H9 (cell line): ENCODE results near the gene BRD8. TPM values are rescaled to one million over a fixed set of nuclear protein-coding genes. Genes with fewer than 3 reads are reported as not detected.

Experiments used
- DNase-seq: peaks from one replicate; pipeline ENCODE4 v3.0.0-alpha.2; 2017
- H2AFZ ChIP-seq: one replicate; pipeline ENCODE4 v1.6.1; 2013; ENCODE audit warnings: mild to moderate bottlenecking, low read length, control low read depth, moderate library complexity
- H2AK5ac ChIP-seq: 2 replicates; pipeline ENCODE4 v1.6.1; 2013; ENCODE audit warnings: low read length, control low read depth, mixed read lengths; ENCODE audit not compliant: insufficient read length
- H2BK120ac ChIP-seq: one replicate; pipeline ENCODE4 v1.6.1; 2013; ENCODE audit warnings: low read depth, mild to moderate bottlenecking, low read length, control low read depth, inconsistent platforms; ENCODE audit not compliant: poor library complexity, severe bottlenecking
- H2BK12ac ChIP-seq: 2 replicates; pipeline ENCODE4 v1.6.1; 2013; ENCODE audit warnings: low read length, control low read depth, mixed read lengths, low read depth; ENCODE audit not compliant: insufficient read length
- H2BK15ac ChIP-seq: 2 replicates; pipeline ENCODE4 v1.6.1; 2013; ENCODE audit warnings: low read depth, low read length, control low read depth
- H2BK20ac ChIP-seq: one replicate; pipeline ENCODE4 v1.6.1; 2013; ENCODE audit warnings: low read depth, mild to moderate bottlenecking, low read length, control low read depth, inconsistent platforms; ENCODE audit not compliant: poor library complexity, severe bottlenecking
- H2BK5ac ChIP-seq: 2 replicates; pipeline ENCODE4 v1.6.1; 2013; ENCODE audit warnings: low read length, control low read depth, mixed read lengths; ENCODE audit not compliant: insufficient read length
- H3K14ac ChIP-seq: 2 replicates; pipeline ENCODE4 v1.6.1; 2013; ENCODE audit warnings: low read length, control low read depth; ENCODE audit not compliant: insufficient read depth
- H3K18ac ChIP-seq: 2 replicates; pipeline ENCODE4 v1.6.1; 2013; ENCODE audit warnings: low read depth, mild to moderate bottlenecking, mixed read lengths, low read length, control low read depth; ENCODE audit not compliant: insufficient read length
- H3K23ac ChIP-seq: 2 replicates; pipeline ENCODE4 v1.6.1; 2013; ENCODE audit warnings: low read length, control low read depth, mixed read lengths, low read depth; ENCODE audit not compliant: insufficient read length
- H3K23me2 ChIP-seq: 2 replicates; pipeline ENCODE4 v1.6.1; 2013; ENCODE audit warnings: low read depth, mild to moderate bottlenecking, mixed read lengths, low read length, control low read depth; ENCODE audit not compliant: insufficient read length, poor library complexity, severe bottlenecking
- H3K27ac ChIP-seq: 2 replicates; pipeline ENCODE4 v1.5.1; 2013; ENCODE audit warnings: low read length, control low read depth, mixed read lengths, low read depth; ENCODE audit not compliant: insufficient read length
- H3K27me3 ChIP-seq: 2 replicates; pipeline ENCODE4 v1.6.1; 2013; ENCODE audit warnings: low read length, control low read depth, inconsistent platforms; ENCODE audit not compliant: insufficient read depth
- H3K4ac ChIP-seq: 2 replicates; pipeline ENCODE4 v1.6.1; 2013; ENCODE audit warnings: low read depth, mild to moderate bottlenecking, control low read depth, inconsistent platforms, low read length, moderate library complexity
- H3K4me1 ChIP-seq: 2 replicates; pipeline ENCODE4 v1.6.1; 2013; ENCODE audit warnings: low read length, control low read depth, inconsistent platforms; ENCODE audit not compliant: insufficient read depth
- H3K4me2 ChIP-seq: 2 replicates; pipeline ENCODE4 v1.6.1; 2013; ENCODE audit warnings: low read length, control low read depth, mixed read lengths; ENCODE audit not compliant: insufficient read length, insufficient read depth
- H3K56ac ChIP-seq: 2 replicates; pipeline ENCODE4 v1.6.1; 2013; ENCODE audit warnings: low read depth, mild to moderate bottlenecking, mixed read lengths, low read length, control low read depth; ENCODE audit not compliant: insufficient read length
- H3K79me1 ChIP-seq: 2 replicates; pipeline ENCODE4 v1.6.1; 2013; ENCODE audit warnings: low read depth, mild to moderate bottlenecking, moderate library complexity, low read length, control low read depth, inconsistent platforms; ENCODE audit not compliant: insufficient read depth, poor library complexity, severe bottlenecking
- H3K79me2 ChIP-seq: 2 replicates; pipeline ENCODE4 v1.6.1; 2013; ENCODE audit warnings: low read length, control low read depth, inconsistent platforms; ENCODE audit not compliant: insufficient read depth
- H3K9ac ChIP-seq: 2 replicates; pipeline ENCODE4 v1.6.1; 2013; ENCODE audit warnings: low read length, control low read depth, mixed read lengths; ENCODE audit not compliant: insufficient read length; ENCODE audit errors: extremely low read depth
- H3K9me3 ChIP-seq: one replicate; pipeline ENCODE4 v1.6.1; 2013; ENCODE audit warnings: low read depth, low read length, inconsistent platforms; ENCODE audit not compliant: control insufficient read depth
- H3T11ph ChIP-seq: one replicate; pipeline ENCODE4 v1.6.1; 2013; ENCODE audit warnings: mild to moderate bottlenecking, low read length, control low read depth, inconsistent platforms
- H4K20me1 ChIP-seq: one replicate; pipeline ENCODE4 v1.6.1; 2013; ENCODE audit not compliant: control insufficient read depth, insufficient read length, insufficient read depth
- H4K5ac ChIP-seq: 2 replicates; pipeline ENCODE4 v1.6.1; 2013; ENCODE audit warnings: low read depth, mild to moderate bottlenecking, mixed read lengths, low read length, control low read depth; ENCODE audit not compliant: insufficient read length
- H4K8ac ChIP-seq: replicated peaks from 2 replicates; pipeline ENCODE4 v1.6.1; 2013; ENCODE audit warnings: low read length, control low read depth, mixed read lengths, low read depth; ENCODE audit not compliant: insufficient read length
- H4K91ac ChIP-seq: 2 replicates; pipeline ENCODE4 v1.6.1; 2013; ENCODE audit warnings: low read depth, mild to moderate bottlenecking, moderate library complexity, mixed read lengths, low read length, control low read depth; ENCODE audit not compliant: insufficient read length
- H3K27ac Mint-ChIP-seq, 3 experiments: 2 replicates in 2 of 3; 3 replicates in 1 of 3; pipeline ENCODE4 v1.8.0; 2020 to 2021; ENCODE audit warnings: mixed read lengths in 3 of 3, mild to moderate bottlenecking in 1 of 3, moderate library complexity in 1 of 3
- H3K27me3 Mint-ChIP-seq: 2 replicates; pipeline ENCODE4 v1.8.0; 2021; ENCODE audit warnings: low read depth, mild to moderate bottlenecking, moderate library complexity, mixed read lengths
- H3K36me3 Mint-ChIP-seq, 3 experiments: 2 replicates in 2 of 3; 3 replicates in 1 of 3; pipeline ENCODE4 v1.8.0; 2020 to 2021; ENCODE audit warnings: low read depth in 3 of 3, mixed read lengths in 3 of 3; ENCODE audit not compliant: insufficient read depth in 1 of 3
- H3K4me1 Mint-ChIP-seq, 2 experiments: 2 replicates each; pipeline ENCODE4 v1.8.0; 2020; ENCODE audit warnings: mixed read lengths in 2 of 2
- H3K4me3 Mint-ChIP-seq, 2 experiments: 2 replicates in 1 of 2; 3 replicates in 1 of 2; pipeline ENCODE4 v1.8.0; 2020 to 2021; ENCODE audit warnings: mild to moderate bottlenecking in 2 of 2, mixed read lengths in 2 of 2, moderate library complexity in 1 of 2
- H3K9me3 Mint-ChIP-seq, 2 experiments: 2 replicates in 1 of 2; 3 replicates in 1 of 2; pipeline ENCODE4 v1.8.0; 2020; ENCODE audit warnings: mild to moderate bottlenecking in 2 of 2, mixed read lengths in 2 of 2, moderate library complexity in 1 of 2
- CTCF ChIP-seq: fragments of 200-600 bp; sonication (generic); conservative IDR thresholded peaks from 3 replicates; pipeline ENCODE4 v1.8.0; 2021; ENCODE audit warnings: antibody characterized with exemption, mild to moderate bottlenecking
- WGBS: extraction: QIAGEN DNeasy Blood & Tissue Kit; methylation state at CpG from one replicate; pipeline ENCODE4 v1.1.7; 2013; ENCODE audit warnings: missing lambda C conversion rate, low lambda C conversion rate, mixed read lengths; ENCODE audit not compliant: insufficient read length; ENCODE audit errors: extremely low coverage; 5-methylcytosine and 5-hydroxymethylcytosine counted together
- total RNA-seq: library from RNA; stranded (reverse); gene quantifications from 2 replicates; pipeline ENCODE4 v1.2.1, GENCODE V29; 2021

BRD8 gene
- total RNA-seq, 1 experiment from 2014 or later: 67.9 TPM

- Histone ChIP-seq H3K4me2 (no peak overlapping the region), H3K18ac (no peak overlapping the region)
- peaks cover 51 to 94% (median 91%) of the 10 kb centered on the region in 3 experiments; a peak in 6 of 7 replicates for H3K36me3 Mint-ChIP-seq
These were observed 7.6 kb upstream of the BRD8 start for GRCh38 chr5:138186002-138186447.

More at GRCh38 chr5:138186002-138186447, 7.6 kb upstream of the BRD8 start:
- Histone ChIP-seq H4K20me1 (no peaks in the 10 kb centered on the region), H3K23me2 (no peaks in the 10 kb centered on the region), H2AFZ (no peak overlapping the region), H3K9ac (no peak overlapping the region), H3K14ac (no peak overlapping the region), H3K9me3 (no peaks in the 10 kb centered on the region), H4K8ac (no peak overlapping the region), H3K79me2 (no peaks in the 10 kb centered on the region), H4K5ac (no peak overlapping the region), H2BK20ac (no peak overlapping the region), H3K23ac (no peak overlapping the region), H4K91ac (no peak overlapping the region), H2BK120ac (no peak overlapping the region), H3K27ac (no peak overlapping the region), H2BK12ac (no peak overlapping the region), H3K79me1 (no peaks in the 10 kb centered on the region), H3K4me1 (no peaks in the 10 kb centered on the region), H2BK5ac (no peak overlapping the region), H3K4ac (no peak overlapping the region), H3K27me3 (no peaks in the 10 kb centered on the region), H2AK5ac (no peak overlapping the region), H2BK15ac (no peak overlapping the region), H3T11ph (no peak overlapping the region), H3K56ac (no peak overlapping the region)
- DNase-seq: no peak
- no peaks in the 10 kb centered on the region for H3K4me1 Mint-ChIP-seq
- no peak overlapping the region for H3K4me3 Mint-ChIP-seq
- H3K27me3 Mint-ChIP-seq: no peaks in the 10 kb centered on the region
- H3K27ac Mint-ChIP-seq: no peak overlapping the region; a peak in 1 of 7 replicates
- no peak for TF ChIP-seq CTCF
- WGBS: no CpG with 5 or more reads among the region's 2 CpGs
- no peaks in the 10 kb centered on the region for H3K9me3 Mint-ChIP-seq
